ENCODE measurements around the gene TNFRSF21. TPM values are rescaled to one million over a fixed set of nuclear protein-coding genes. Genes with fewer than 3 reads are reported as not detected.
"Not testable (repeated sequence)": the region's sequence is repeated elsewhere in the genome, so short reads cannot be mapped to it uniquely, and the experiment has no call there.

Gene TNFRSF21
- total and polyA plus RNA-seq, 7 experiments from 2014 or later: 0.27 to 2.4 (median 0.44) TPM; not detected in 2

- ATAC-seq: peak; percentile 61
- Histone ChIP-seq H3K4me3 (ENCODE audit: low read length) (no peak overlapping the region), H3K27ac (ENCODE audit: low read depth, low read length) (no peak overlapping the region), H3K27me3 (ENCODE audit: control insufficient read depth in 2 of 2, insufficient read depth in 2 of 2, low read length in 2 of 2) (no peaks in the 10 kb centered on the region), H3K4me1 (ENCODE audit: control insufficient read depth in 2 of 2, insufficient read depth in 2 of 2, low read length in 2 of 2) (no peaks in the 10 kb centered on the region), H3K9me3 (ENCODE audit: control insufficient read depth in 2 of 3, low read length in 3 of 3) (no peaks in the 10 kb centered on the region), H3K36me3 (ENCODE audit: control insufficient read depth in 2 of 3, insufficient read depth in 3 of 3, low read length in 3 of 3) (no peaks in the 10 kb centered on the region)
- H3K27ac Mint-ChIP-seq: no peak overlapping the region
- peaks cover 7 to 20% (median 16%) of the 10 kb centered on the region in 5 donors for H3K27me3 Mint-ChIP-seq
- CTCF ChIA-PET: no interaction called here
- H3K36me3 Mint-ChIP-seq: no peaks in the 10 kb centered on the region
- H3K4me3 Mint-ChIP-seq: no peak overlapping the region
- peaks cover 0 to 2% (median 0%) of the 10 kb centered on the region in 7 donors for H3K4me1 Mint-ChIP-seq
- DNase-seq: no peak
- intact Hi-C loops (cut with micrococcal nuclease): no loop called here
- H3K9me3 Mint-ChIP-seq: peaks cover 0 to 2% (median 0%) of the 10 kb centered on the region in 11 donors
- POLR2A ChIA-PET: no interaction called here
Observed at GRCh38 chr6:47343600-47343999, 33.9 kb upstream of the TNFRSF21 start.

- POLR2A ChIA-PET: no interaction called here
- no peaks in the 10 kb centered on the region for H3K27me3 ChIP-seq (ENCODE audit: control insufficient read depth in 2 of 2, insufficient read depth in 2 of 2, low read length in 2 of 2)
- H3K27ac Mint-ChIP-seq: no peak overlapping the region
- no peaks in the 10 kb centered on the region for H3K36me3 Mint-ChIP-seq
- intact Hi-C loops (cut with micrococcal nuclease): no loop called here
- no peaks in the 10 kb centered on the region for H3K4me1 ChIP-seq (ENCODE audit: control insufficient read depth in 2 of 2, insufficient read depth in 2 of 2, low read length in 2 of 2)
- H3K4me1 Mint-ChIP-seq: peaks cover 0 to 2% (median 0%) of the 10 kb centered on the region in 7 donors
- H3K27me3 Mint-ChIP-seq: peaks cover 7 to 23% (median 16%) of the 10 kb centered on the region in 5 donors
- H3K36me3 ChIP-seq (ENCODE audit: control insufficient read depth in 2 of 3, insufficient read depth in 3 of 3, low read length in 3 of 3): no peaks in the 10 kb centered on the region
- H3K4me3 Mint-ChIP-seq: no peak overlapping the region
- CTCF ChIA-PET: no interaction called here
- H3K4me3 ChIP-seq (ENCODE audit: low read length): no peak overlapping the region
- no peak overlapping the region for H3K27ac ChIP-seq (ENCODE audit: low read depth, low read length)
- H3K9me3 ChIP-seq (ENCODE audit: control insufficient read depth in 2 of 3, low read length in 3 of 3): no peaks in the 10 kb centered on the region
- peaks cover 0 to 2% (median 0%) of the 10 kb centered on the region in 11 donors for H3K9me3 Mint-ChIP-seq
- no peak for DNase-seq
- no peak for ATAC-seq
Observed at GRCh38 chr6:47342824-47343223, 33.1 kb upstream of the TNFRSF21 start.

- POLR2A ChIA-PET: no interaction called here
- H3K27me3 Mint-ChIP-seq: peaks cover 13 to 28% (median 14%) of the 10 kb centered on the region in 5 donors
- no peaks in the 10 kb centered on the region for H3K36me3 Mint-ChIP-seq
- DNase-seq (no peak), ATAC-seq (no peak)
- Histone ChIP-seq H3K9me3 (ENCODE audit: control insufficient read depth in 2 of 3, low read length in 3 of 3) (no peaks in the 10 kb centered on the region), H3K27ac (ENCODE audit: low read depth, low read length) (no peak overlapping the region), H3K4me1 (ENCODE audit: control insufficient read depth in 2 of 2, insufficient read depth in 2 of 2, low read length in 2 of 2) (no peaks in the 10 kb centered on the region), H3K36me3 (ENCODE audit: control insufficient read depth in 2 of 3, insufficient read depth in 3 of 3, low read length in 3 of 3) (no peaks in the 10 kb centered on the region), H3K27me3 (ENCODE audit: control insufficient read depth in 2 of 2, insufficient read depth in 2 of 2, low read length in 2 of 2) (no peaks in the 10 kb centered on the region), H3K4me3 (ENCODE audit: low read length) (no peak overlapping the region)
- peaks cover 0 to 6% (median 1%) of the 10 kb centered on the region in 11 donors for H3K9me3 Mint-ChIP-seq
- CTCF ChIA-PET: no interaction called here
- peaks cover 0 to 2% (median 0%) of the 10 kb centered on the region in 7 donors for H3K4me1 Mint-ChIP-seq
- no peak overlapping the region for H3K4me3 Mint-ChIP-seq
- intact Hi-C loops (cut with micrococcal nuclease): no loop called here
- H3K27ac Mint-ChIP-seq: no peak overlapping the region
Observed at GRCh38 chr6:47337519-47337918, 27.8 kb upstream of the TNFRSF21 start.

- Mint-ChIP-seq H3K4me1 (no peaks in the 10 kb centered on the region), H3K27ac (no peak overlapping the region), H3K9me3 (peaks cover 0 to 7% (median 3%) of the 10 kb centered on the region in 11 donors), H3K27me3 (peaks cover 13 to 26% (median 16%) of the 10 kb centered on the region in 5 donors), H3K4me3 (no peak overlapping the region), H3K36me3 (no peaks in the 10 kb centered on the region)
- H3K4me1 ChIP-seq (ENCODE audit: control insufficient read depth in 2 of 2, insufficient read depth in 2 of 2, low read length in 2 of 2): no peaks in the 10 kb centered on the region
- intact Hi-C loops (cut with micrococcal nuclease): no loop called here
- no peak overlapping the region for H3K4me3 ChIP-seq (ENCODE audit: low read length)
- POLR2A ChIA-PET: no interaction called here
- H3K27ac ChIP-seq (ENCODE audit: low read depth, low read length): no peak overlapping the region
- no peaks in the 10 kb centered on the region for H3K9me3 ChIP-seq (ENCODE audit: control insufficient read depth in 2 of 3, low read length in 3 of 3)
- ATAC-seq (no peak), DNase-seq (no peak)
- H3K36me3 ChIP-seq (ENCODE audit: control insufficient read depth in 2 of 3, insufficient read depth in 3 of 3, low read length in 3 of 3): no peaks in the 10 kb centered on the region
- CTCF ChIA-PET: no interaction called here
- no peaks in the 10 kb centered on the region for H3K27me3 ChIP-seq (ENCODE audit: control insufficient read depth in 2 of 2, insufficient read depth in 2 of 2, low read length in 2 of 2)
Observed at GRCh38 chr6:47336334-47336733, 26.6 kb upstream of the TNFRSF21 start.

GRCh38 chr6:47335466-47335865 is 25.8 kb upstream of the TNFRSF21 start:
- no peak for DNase-seq
- peaks cover 13 to 30% (median 20%) of the 10 kb centered on the region in 5 donors for H3K27me3 Mint-ChIP-seq
- Histone ChIP-seq H3K27me3 (ENCODE audit: control insufficient read depth in 2 of 2, insufficient read depth in 2 of 2, low read length in 2 of 2) (no peaks in the 10 kb centered on the region), H3K27ac (ENCODE audit: low read depth, low read length) (no peak overlapping the region), H3K4me1 (ENCODE audit: control insufficient read depth in 2 of 2, insufficient read depth in 2 of 2, low read length in 2 of 2) (no peaks in the 10 kb centered on the region), H3K36me3 (ENCODE audit: control insufficient read depth in 2 of 3, insufficient read depth in 3 of 3, low read length in 3 of 3) (no peaks in the 10 kb centered on the region), H3K9me3 (ENCODE audit: control insufficient read depth in 2 of 3, low read length in 3 of 3) (no peaks in the 10 kb centered on the region), H3K4me3 (ENCODE audit: low read length) (no peak overlapping the region)
- no peak overlapping the region for H3K4me3 Mint-ChIP-seq
- intact Hi-C loops (cut with micrococcal nuclease): no loop called here
- H3K36me3 Mint-ChIP-seq: no peaks in the 10 kb centered on the region
- no peaks in the 10 kb centered on the region for H3K4me1 Mint-ChIP-seq
- H3K9me3 Mint-ChIP-seq: peaks cover 0 to 9% (median 3%) of the 10 kb centered on the region in 11 donors
- ATAC-seq: peak; percentile 65
- H3K27ac Mint-ChIP-seq: no peak overlapping the region
- CTCF ChIA-PET: no interaction called here
- POLR2A ChIA-PET: no interaction called here

GRCh38 chr6:47334334-47334733 is 24.6 kb upstream of the TNFRSF21 start:
- H3K9me3 ChIP-seq (ENCODE audit: control insufficient read depth in 2 of 3, low read length in 3 of 3): no peaks in the 10 kb centered on the region
- intact Hi-C loops (cut with micrococcal nuclease): no loop called here
- Mint-ChIP-seq H3K9me3 (peaks cover 0 to 8% (median 5%) of the 10 kb centered on the region in 11 donors), H3K36me3 (no peaks in the 10 kb centered on the region), H3K27ac (no peak overlapping the region), H3K4me3 (no peak overlapping the region), H3K4me1 (no peaks in the 10 kb centered on the region), H3K27me3 (peaks cover 13 to 33% (median 21%) of the 10 kb centered on the region in 5 donors)
- no peaks in the 10 kb centered on the region for H3K27me3 ChIP-seq (ENCODE audit: control insufficient read depth in 2 of 2, insufficient read depth in 2 of 2, low read length in 2 of 2)
- no peaks in the 10 kb centered on the region for H3K36me3 ChIP-seq (ENCODE audit: control insufficient read depth in 2 of 3, insufficient read depth in 3 of 3, low read length in 3 of 3)
- H3K4me3 ChIP-seq (ENCODE audit: low read length): no peak overlapping the region
- no peak for DNase-seq
- ATAC-seq: no peak
- H3K27ac ChIP-seq (ENCODE audit: low read depth, low read length): no peak overlapping the region
- H3K4me1 ChIP-seq (ENCODE audit: control insufficient read depth in 2 of 2, insufficient read depth in 2 of 2, low read length in 2 of 2): no peaks in the 10 kb centered on the region
- ChIA-PET POLR2A (interaction anchor here (0.7 kb wide), 1 partner anchor 86 kb away, joined by 3 read pairs; no protein-coding TSS in a partner anchor), CTCF (no interaction called here)

GRCh38 chr6:47328606-47329005 is 18.9 kb upstream of the TNFRSF21 start:
- H3K36me3 Mint-ChIP-seq; intact Hi-C loops (cut with micrococcal nuclease); DNase-seq; ATAC-seq; H3K36me3 ChIP-seq (ENCODE audit: control insufficient read depth in 2 of 3, insufficient read depth in 3 of 3, low read length in 3 of 3); CTCF ChIA-PET; H3K27ac ChIP-seq (ENCODE audit: low read depth, low read length); H3K27me3 ChIP-seq (ENCODE audit: control insufficient read depth in 2 of 2, insufficient read depth in 2 of 2, low read length in 2 of 2); H3K27ac Mint-ChIP-seq; H3K4me3 ChIP-seq (ENCODE audit: low read length); H3K9me3 ChIP-seq (ENCODE audit: control insufficient read depth in 2 of 3, low read length in 3 of 3); H3K4me1 ChIP-seq (ENCODE audit: control insufficient read depth in 2 of 2, insufficient read depth in 2 of 2, low read length in 2 of 2); POLR2A ChIA-PET: not testable (repeated sequence)
- H3K4me3 Mint-ChIP-seq: peak overlapping the region in 2 of 10 donors; percentile 14 to 56
- peaks cover 0 to 10% (median 5%) of the 10 kb centered on the region in 11 donors for H3K9me3 Mint-ChIP-seq
- H3K27me3 Mint-ChIP-seq: peaks cover 13 to 34% (median 17%) of the 10 kb centered on the region in 5 donors
- peaks cover 2 to 11% (median 9%) of the 10 kb centered on the region in 7 donors for H3K4me1 Mint-ChIP-seq
